Measurements from ENCODE around the gene HOXC9. TPM values are rescaled to one million over a fixed set of nuclear protein-coding genes. Genes with fewer than 3 reads are reported as not detected.

The HOXC9 gene
- total RNA-seq, 2 donors from 2014 or later = not detected

DNA sequence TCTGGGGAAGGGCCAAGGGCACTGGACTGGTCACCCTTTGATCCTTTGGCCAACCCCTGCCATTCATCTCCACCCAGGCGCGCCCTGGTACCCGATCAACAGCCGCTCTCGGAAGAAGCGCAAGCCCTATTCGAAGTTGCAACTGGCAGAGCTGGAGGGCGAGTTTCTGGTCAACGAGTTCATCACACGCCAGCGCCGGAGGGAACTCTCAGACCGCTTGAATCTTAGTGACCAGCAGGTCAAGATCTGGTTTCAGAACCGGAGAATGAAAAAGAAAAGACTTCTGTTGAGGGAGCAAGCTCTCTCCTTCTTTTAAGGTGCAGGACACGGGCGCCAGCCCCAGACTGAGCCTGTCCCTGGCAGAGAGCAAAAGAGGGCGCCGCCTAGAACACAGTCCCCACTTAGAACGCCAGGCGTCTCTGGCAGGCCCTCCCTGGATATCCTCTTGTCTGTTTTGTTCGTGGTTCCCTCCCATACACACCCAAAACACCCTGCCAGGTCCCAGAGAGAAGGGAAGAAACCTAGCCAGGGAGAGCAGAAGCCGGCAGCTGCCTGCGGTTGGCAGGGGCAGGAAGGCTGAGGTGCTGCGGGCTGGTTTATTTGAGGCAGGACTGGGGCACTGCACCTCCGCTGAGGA lies 43.6 kb upstream of the HOXC9 start:
- H3K4me1 Mint-ChIP-seq (ENCODE audit: low read depth) = peaks cover 48% of the 10 kb centered on the region
- H3K27ac Mint-ChIP-seq = peak overlapping the region; percentile 48
- H3K36me3 Mint-ChIP-seq (ENCODE audit: insufficient read depth in 2 of 2) = no peaks in the 10 kb centered on the region
- DNase-seq (no peak), ATAC-seq (replicated peaks in 1 of 2) (peak in 1 of 2 donors; percentile 64)
- peak overlapping the region in 1 of 2 donors; percentile 15 for H3K4me3 Mint-ChIP-seq
- no peaks in the 10 kb centered on the region for H3K9me3 Mint-ChIP-seq
- peaks cover 88% of the 10 kb centered on the region for H3K27me3 Mint-ChIP-seq (ENCODE audit: low read depth)

DNA sequence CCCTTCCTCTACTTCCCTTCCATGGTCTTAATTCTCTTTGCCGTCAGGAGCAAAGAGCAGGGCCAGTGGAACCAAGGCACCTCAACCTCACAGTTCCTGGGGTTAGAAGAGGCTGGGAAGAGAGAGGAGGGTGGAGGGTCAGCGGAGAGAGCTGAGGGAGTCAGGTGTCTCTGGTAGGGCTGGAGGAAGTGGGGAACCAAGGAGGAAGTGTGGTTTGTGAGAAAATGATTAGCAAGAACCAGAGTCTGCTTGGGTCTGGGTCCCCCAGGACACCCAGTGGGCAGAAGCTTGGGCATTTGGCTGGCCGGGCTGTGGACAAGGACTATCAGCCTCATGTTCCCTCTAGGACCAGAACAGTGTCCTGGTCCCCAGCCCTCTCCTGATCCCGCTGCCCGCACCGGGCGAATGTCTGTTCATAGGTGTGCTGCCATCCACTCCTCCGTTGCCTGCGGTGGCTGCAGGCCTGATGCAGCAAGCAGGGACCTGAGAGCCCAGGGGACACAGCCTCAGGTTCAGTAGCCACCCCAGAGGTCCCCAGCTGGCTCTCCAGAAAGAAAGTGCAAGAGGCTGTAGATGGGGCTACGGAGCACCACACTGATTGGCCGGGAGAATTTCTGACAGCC lies 42.9 kb upstream of the HOXC9 start:
- no peak for DNase-seq
- no peak overlapping the region for H3K27ac Mint-ChIP-seq
- H3K9me3 Mint-ChIP-seq = no peaks in the 10 kb centered on the region
- no peak overlapping the region for H3K4me3 Mint-ChIP-seq
- H3K27me3 Mint-ChIP-seq (ENCODE audit: low read depth) = peaks cover 87% of the 10 kb centered on the region
- peaks cover 41% of the 10 kb centered on the region for H3K4me1 Mint-ChIP-seq (ENCODE audit: low read depth)
- no peaks in the 10 kb centered on the region for H3K36me3 Mint-ChIP-seq (ENCODE audit: insufficient read depth in 2 of 2)
- peak in 1 of 2 donors; percentile 20 for ATAC-seq (replicated peaks in 1 of 2)

DNA sequence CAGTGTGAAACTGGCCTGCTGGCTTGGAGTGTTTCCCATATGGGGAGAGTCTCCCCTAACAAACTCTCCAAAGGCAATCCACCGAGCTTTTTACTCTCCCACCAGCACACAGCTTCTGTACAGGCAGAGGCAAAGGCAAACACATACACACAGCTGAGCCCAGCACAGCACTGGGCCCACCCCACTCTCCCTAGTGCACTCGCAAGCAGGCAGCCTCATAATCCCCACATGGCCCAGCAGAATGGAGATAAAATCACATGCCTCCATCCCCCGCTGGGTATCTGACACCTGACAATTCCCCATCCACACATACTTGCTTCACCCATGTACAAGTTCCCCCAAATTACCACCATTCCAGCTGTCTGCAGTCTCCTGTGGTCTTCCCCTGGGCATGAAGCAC lies 41.8 kb upstream of the HOXC9 start:
- Mint-ChIP-seq H3K4me3 (no peak overlapping the region), H3K27ac (no peak overlapping the region), H3K27me3 (ENCODE audit: low read depth) (peaks cover 85% of the 10 kb centered on the region), H3K36me3 (ENCODE audit: insufficient read depth in 2 of 2) (no peaks in the 10 kb centered on the region), H3K4me1 (ENCODE audit: low read depth) (peaks cover 35% of the 10 kb centered on the region), H3K9me3 (no peaks in the 10 kb centered on the region)
- DNase-seq (no peak), ATAC-seq (replicated peaks in 1 of 2) (no peak)

DNA sequence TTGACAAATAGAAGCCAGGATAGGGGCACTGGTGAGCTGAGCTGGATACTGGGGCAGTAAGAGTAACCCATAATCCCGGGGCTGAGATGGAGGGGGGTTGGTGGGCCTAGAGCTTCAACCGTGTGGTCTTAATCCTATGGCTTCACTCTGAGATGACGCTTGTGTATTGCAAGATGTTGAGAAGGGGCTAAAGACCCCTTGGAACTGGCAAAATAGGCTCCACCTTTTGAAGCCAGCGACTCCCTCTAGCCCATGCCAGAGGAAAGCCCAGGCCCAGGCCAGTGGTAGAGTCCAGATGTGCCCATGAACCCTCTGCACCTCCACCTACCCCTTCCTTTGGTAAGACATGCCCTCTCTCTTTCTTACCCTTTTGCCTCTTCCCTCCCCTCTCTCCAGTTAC lies 40.6 kb upstream of the HOXC9 start:
- Mint-ChIP-seq H3K9me3 (no peaks in the 10 kb centered on the region), H3K4me3 (no peak overlapping the region), H3K27ac (peak overlapping the region; percentile 31), H3K4me1 (ENCODE audit: low read depth) (peaks cover 40% of the 10 kb centered on the region), H3K36me3 (ENCODE audit: insufficient read depth in 2 of 2) (no peaks in the 10 kb centered on the region), H3K27me3 (ENCODE audit: low read depth) (peaks cover 85% of the 10 kb centered on the region)
- DNase-seq (no peak), ATAC-seq (replicated peaks in 1 of 2) (no peak)

DNA sequence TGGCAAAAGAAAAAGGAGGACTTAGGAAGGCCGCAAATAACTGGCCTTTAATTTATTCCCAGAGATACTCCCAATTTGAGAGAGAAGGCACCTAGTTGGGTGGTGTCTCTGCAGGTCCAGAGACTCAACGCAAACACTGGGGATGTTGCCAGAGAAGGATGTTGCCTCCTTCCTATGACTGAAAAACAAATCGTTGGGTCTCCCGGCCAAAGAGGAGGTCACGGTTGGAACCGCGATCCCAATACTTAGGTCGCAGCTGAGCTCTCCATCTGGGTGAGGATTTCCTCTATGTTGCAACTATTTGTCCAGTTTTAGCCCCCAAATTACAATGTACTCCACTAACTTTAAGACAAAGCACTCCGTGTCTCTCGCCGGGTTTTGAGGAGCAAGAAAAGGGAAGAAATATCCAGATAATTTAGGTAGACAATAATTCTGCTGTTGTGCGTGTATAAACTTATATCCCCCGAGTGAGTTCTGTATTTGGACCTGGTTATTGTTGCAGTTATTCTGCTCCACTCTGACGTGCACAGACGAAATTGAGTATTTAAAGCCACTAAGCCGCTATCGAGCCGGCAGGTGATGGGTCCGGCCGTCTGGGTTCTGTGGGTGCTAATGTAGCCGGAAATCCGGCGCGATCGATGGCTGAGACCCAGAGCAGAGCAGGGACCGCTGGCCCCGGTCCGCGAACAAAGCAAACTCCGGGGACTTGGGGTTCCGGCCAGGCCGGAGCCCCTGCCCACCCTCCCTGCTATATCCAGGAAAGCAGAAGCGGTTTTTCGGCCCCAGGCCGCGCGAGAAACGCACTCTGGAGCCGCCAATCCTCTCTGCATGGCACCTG lies 39.6 kb upstream of the HOXC9 start:
- Mint-ChIP-seq H3K36me3 (ENCODE audit: insufficient read depth in 2 of 2) (no peaks in the 10 kb centered on the region), H3K4me1 (ENCODE audit: low read depth) (peaks cover 48% of the 10 kb centered on the region), H3K27me3 (ENCODE audit: low read depth) (peaks cover 91% of the 10 kb centered on the region), H3K9me3 (no peaks in the 10 kb centered on the region), H3K27ac (peak overlapping the region; percentile 43), H3K4me3 (peak overlapping the region; percentile 37 to 41)
- ATAC-seq (replicated peaks in 1 of 2) (no peak), DNase-seq (no peak)

DNA sequence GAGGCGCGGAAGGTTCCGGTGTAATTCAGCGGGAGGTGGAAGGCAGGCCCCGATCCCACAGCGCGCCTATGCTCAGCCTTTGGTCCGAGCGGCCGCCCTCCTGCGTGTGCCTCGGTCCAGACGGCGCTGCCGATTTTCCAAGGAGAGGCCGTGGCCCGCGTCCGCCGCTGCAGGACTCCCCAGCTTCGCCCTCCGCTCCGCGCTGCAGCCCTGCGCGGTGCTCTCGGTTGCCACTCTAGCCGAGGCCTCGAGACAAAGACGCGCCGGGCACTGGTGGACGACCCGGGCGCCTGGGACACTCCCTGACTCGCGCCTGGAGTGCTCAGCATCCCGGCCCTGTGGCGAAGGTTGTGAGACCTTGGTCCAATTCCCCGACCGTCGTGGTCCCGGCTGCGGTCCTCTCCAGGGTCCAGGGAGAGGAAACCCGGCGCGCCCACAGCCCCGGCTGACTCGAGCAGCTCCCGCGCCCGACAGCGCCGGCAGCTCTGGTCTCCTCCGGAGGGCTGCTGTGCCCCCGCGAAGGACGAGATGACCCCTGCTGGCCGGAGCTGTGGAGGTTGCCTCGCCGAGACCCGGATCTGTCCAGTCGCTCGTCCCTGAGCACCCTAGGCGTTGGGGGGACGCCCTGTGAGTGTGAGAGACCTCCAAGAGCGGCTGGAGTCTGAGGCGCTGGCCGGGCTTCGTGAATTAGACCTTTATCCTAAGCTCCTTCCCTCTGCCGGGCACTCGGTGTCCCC lies 38.8 kb upstream of the HOXC9 start:
- peak overlapping the region in 1 of 2 donors; percentile 23 for H3K4me3 Mint-ChIP-seq
- H3K27me3 Mint-ChIP-seq (ENCODE audit: low read depth) = peaks cover 92% of the 10 kb centered on the region
- ATAC-seq (replicated peaks in 1 of 2) (no peak), DNase-seq (no peak)
- H3K4me1 Mint-ChIP-seq (ENCODE audit: low read depth) = peaks cover 47% of the 10 kb centered on the region
- no peaks in the 10 kb centered on the region for H3K9me3 Mint-ChIP-seq
- H3K27ac Mint-ChIP-seq = no peak overlapping the region
- no peaks in the 10 kb centered on the region for H3K36me3 Mint-ChIP-seq (ENCODE audit: insufficient read depth in 2 of 2)

DNA sequence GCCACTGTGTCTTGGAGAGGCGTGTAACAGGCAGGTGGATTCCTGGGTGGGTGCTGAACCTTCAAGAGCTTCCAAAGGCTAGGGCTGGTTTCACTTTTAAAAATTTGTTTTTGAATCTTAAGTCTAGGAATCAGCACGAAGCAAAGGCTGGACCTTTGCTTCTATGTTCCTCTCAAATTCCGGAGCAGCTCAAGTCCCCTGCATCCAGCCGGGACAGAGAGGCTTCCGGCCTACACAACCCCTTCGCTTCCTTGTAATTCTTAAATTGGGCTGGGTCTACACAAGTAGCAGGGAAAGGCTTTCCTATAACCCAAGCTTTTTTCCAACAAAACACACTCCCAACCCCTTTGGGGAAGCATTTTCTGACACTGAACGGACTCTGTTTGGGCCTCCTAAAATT lies 37.0 kb upstream of the HOXC9 start:
- peaks cover 47% of the 10 kb centered on the region for H3K4me1 Mint-ChIP-seq (ENCODE audit: low read depth)
- no peak for DNase-seq
- no peaks in the 10 kb centered on the region for H3K36me3 Mint-ChIP-seq (ENCODE audit: insufficient read depth in 2 of 2)
- ATAC-seq (replicated peaks in 1 of 2) = no peak
- H3K9me3 Mint-ChIP-seq = no peaks in the 10 kb centered on the region
- H3K27ac Mint-ChIP-seq = no peak overlapping the region
- H3K27me3 Mint-ChIP-seq (ENCODE audit: low read depth) = peaks cover 92% of the 10 kb centered on the region
- H3K4me3 Mint-ChIP-seq = no peak overlapping the region

DNA sequence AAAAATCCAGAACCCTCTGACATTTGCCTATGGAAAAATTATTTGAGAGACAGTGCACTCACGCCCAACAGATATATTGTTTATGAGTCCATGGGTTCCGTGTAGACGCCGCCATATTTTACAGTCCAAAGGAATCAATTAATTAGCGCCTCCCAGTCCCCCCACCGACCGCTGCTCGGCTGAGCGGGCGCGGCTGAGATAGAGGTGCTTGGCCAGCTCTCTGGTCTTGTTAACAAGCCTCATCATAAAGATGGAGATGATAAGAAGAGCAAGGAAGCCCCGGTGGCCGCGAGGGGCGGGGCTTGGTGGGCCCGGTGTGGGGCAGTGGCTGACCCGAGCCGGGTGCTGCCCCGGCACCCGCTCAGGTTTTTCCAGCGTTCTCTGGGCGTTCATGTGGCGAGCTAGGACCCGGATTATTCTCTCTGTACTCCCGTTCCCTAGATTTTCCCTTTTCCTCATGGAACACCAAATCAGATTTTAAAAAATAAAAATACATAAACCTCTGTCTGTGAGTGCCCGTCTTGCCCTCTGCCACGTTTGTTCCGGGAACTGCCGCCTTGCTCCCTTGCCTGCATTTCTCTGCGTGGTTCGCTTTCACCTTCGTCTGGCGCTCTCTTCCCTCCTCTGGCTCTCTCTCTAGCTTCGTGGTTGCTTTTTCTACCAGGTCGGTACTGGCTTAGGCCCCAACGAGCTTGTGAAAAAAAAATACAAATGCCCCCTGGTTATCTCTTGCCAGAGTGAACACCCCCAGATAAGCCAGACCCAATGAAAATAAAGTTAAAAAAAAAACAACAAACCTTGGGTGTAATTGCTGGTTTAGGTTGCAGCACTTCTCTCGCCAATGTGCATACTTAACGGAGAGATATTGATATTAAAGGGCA lies 36.3 kb upstream of the HOXC9 start:
- H3K36me3 Mint-ChIP-seq (ENCODE audit: insufficient read depth in 2 of 2) = no peaks in the 10 kb centered on the region
- H3K4me3 Mint-ChIP-seq = peak overlapping the region; percentile 52 to 76
- no peak for DNase-seq
- peaks cover 47% of the 10 kb centered on the region for H3K4me1 Mint-ChIP-seq (ENCODE audit: low read depth)
- H3K27ac Mint-ChIP-seq = peak overlapping the region; percentile 71
- H3K27me3 Mint-ChIP-seq (ENCODE audit: low read depth) = peaks cover 92% of the 10 kb centered on the region
- H3K9me3 Mint-ChIP-seq = no peaks in the 10 kb centered on the region
- ATAC-seq (replicated peaks in 1 of 2) = no peak

DNA sequence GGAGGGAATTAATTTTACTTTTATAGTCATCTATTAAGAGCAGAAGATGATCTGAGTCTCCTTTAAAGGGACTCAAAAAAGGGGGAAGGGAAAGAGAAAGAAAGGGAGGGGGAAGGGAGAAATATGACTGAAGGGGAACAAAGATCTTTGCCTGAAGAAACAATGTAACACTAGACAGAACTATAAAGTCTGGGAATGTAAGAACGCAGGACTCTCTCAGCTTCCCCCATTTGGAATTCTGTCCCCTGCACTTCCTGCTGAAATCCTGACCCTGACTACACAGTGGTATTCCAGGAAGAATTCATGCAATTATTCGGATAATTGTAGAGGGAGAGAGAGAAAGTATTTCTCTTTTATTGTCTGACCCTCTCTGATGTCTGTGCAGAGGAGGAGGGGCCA lies 35.6 kb upstream of the HOXC9 start:
- H3K4me1 Mint-ChIP-seq (ENCODE audit: low read depth) = peaks cover 47% of the 10 kb centered on the region
- H3K27me3 Mint-ChIP-seq (ENCODE audit: low read depth) = peaks cover 92% of the 10 kb centered on the region
- no peak for ATAC-seq (replicated peaks in 1 of 2)
- H3K36me3 Mint-ChIP-seq (ENCODE audit: insufficient read depth in 2 of 2) = no peaks in the 10 kb centered on the region
- H3K4me3 Mint-ChIP-seq = peak overlapping the region; percentile 52 to 76
- DNase-seq = no peak
- H3K27ac Mint-ChIP-seq = no peak overlapping the region
- no peaks in the 10 kb centered on the region for H3K9me3 Mint-ChIP-seq

DNA sequence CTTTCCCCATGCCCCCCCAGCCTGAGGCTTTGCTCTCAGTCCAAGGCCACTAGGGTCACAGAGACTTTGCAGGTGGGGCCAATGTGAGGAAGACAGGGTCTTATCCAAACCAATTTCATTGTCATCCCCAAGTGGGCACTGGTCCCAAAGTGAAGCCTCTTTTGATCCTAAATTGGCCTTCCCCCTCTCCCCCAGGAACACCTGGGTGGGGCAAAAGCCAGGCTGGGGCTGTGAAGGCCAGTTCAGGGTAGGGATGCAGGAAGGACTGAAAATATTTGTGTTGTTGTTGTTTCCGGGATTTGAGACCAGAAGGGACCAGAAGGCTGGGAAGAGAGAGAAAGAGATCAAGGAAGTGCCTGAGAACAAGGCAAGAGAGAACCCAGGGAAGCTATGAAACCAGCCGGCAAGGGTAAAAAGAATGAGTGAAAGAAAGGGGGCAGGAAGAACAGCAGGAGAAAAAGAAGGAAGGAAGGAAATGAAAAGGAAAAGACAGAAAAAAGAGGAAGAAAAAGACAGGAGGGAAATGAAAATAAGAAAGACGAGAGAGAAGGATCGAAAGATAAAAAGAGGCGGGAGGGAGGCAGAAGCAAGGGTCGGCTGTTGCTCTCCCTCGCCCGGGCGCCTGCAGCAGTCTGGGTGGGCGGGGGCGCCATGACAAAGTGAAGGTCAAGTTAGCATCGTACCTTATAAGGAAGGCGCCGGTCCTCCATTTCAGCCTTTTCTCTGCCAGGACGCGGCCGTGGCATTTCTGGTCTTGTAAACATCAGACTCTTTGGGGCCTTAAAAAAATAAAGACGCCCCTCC lies 34.5 kb upstream of the HOXC9 start:
- Mint-ChIP-seq H3K27ac (no peak overlapping the region), H3K4me3 (peak overlapping the region; percentile 11 to 41), H3K4me1 (ENCODE audit: low read depth) (peaks cover 36% of the 10 kb centered on the region), H3K27me3 (ENCODE audit: low read depth) (peaks cover 92% of the 10 kb centered on the region), H3K36me3 (ENCODE audit: insufficient read depth in 2 of 2) (no peaks in the 10 kb centered on the region), H3K9me3 (no peaks in the 10 kb centered on the region)
- DNase-seq = no peak
- no peak for ATAC-seq (replicated peaks in 1 of 2)

DNA sequence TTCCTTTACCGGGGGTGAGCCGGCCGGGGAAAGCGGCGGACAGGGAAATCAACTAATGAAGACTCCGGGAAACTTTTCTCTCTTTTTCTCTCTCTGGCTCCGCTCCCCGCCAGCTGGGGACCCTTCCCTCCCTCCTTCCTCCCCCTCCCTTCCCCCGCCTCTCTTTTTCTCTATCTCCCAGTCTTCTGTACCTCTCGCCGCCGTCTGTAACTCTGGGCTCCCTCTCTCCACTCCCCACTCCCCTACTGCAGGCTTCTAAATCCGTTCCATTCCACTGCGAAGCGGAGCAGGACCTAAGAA lies 33.9 kb upstream of the HOXC9 start:
- DNase-seq (no peak), ATAC-seq (replicated peaks in 1 of 2) (no peak)
- Mint-ChIP-seq H3K4me3 (peak overlapping the region; percentile 63 to 68), H3K4me1 (ENCODE audit: low read depth) (peaks cover 36% of the 10 kb centered on the region), H3K9me3 (no peaks in the 10 kb centered on the region), H3K36me3 (ENCODE audit: insufficient read depth in 2 of 2) (no peaks in the 10 kb centered on the region), H3K27me3 (ENCODE audit: low read depth) (peaks cover 93% of the 10 kb centered on the region), H3K27ac (no peak overlapping the region)
